ENCODE results near the gene RNF223. TPM values are rescaled to one million over a fixed set of nuclear protein-coding genes. Genes with fewer than 3 reads are reported as not detected.
A peak's percentile ranks its signal among the peaks of the same experiment; 100 is the strongest.
"Not testable (repeated sequence)": the region's sequence is repeated elsewhere in the genome, so short reads cannot be mapped to it uniquely, and the experiment has no call there.

Gene RNF223
- total RNA-seq, 1 donor from 2014 or later, result not detected

DNA sequence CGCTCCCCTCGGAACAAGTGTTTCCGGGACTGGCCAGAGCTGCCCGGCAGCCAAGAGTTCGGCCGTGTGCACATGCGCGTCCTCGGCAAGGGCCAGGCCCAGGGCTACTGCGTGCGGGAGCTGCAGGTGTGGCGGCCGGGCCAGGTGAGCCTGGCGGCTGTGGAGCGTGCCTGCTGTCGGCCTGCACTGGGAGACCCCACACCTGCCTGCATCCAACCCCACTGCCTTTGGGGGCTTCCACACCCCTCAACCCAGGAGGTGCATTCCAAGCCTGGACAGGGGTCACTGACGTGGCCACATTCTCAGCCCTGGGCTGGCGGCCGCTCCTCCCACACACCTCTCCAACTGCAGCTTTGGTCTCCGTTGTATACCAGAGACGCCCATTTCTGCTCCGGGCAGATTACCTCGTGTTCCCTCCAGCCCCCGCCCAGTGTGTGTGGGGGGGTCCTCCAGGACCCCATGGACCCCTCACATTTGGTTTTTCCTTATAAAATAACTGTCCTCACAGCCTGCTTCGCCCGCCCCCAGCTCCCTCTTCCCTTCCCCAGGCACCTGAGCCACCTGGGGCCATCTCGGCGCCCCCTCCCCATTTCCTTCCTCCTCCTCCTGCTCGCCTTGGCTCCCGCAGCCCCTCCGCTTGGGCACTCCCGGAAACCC, 6.1 kb downstream of the RNF223 start:
- H3K27me3 ChIP-seq, result peaks cover 8% of the 10 kb centered on the region
- intact Hi-C loops (cut with DNase I), result no loop called here
- peaks cover 9 to 12% of the 10 kb centered on the region in 2 donors for H3K4me1 ChIP-seq
- peak overlapping the region; percentile 68 to 71 for H3K4me3 ChIP-seq
- no peaks in the 10 kb centered on the region for H3K9me3 ChIP-seq
- no peak overlapping the region for H3K27ac ChIP-seq
- no peak for DNase-seq (ENCODE audit: low spot score in 2 of 2)
- H3K36me3 ChIP-seq, result no peaks in the 10 kb centered on the region
- no peak for TF ChIP-seq CTCF (IDR thresholded peaks at IDR 0.05)

DNA sequence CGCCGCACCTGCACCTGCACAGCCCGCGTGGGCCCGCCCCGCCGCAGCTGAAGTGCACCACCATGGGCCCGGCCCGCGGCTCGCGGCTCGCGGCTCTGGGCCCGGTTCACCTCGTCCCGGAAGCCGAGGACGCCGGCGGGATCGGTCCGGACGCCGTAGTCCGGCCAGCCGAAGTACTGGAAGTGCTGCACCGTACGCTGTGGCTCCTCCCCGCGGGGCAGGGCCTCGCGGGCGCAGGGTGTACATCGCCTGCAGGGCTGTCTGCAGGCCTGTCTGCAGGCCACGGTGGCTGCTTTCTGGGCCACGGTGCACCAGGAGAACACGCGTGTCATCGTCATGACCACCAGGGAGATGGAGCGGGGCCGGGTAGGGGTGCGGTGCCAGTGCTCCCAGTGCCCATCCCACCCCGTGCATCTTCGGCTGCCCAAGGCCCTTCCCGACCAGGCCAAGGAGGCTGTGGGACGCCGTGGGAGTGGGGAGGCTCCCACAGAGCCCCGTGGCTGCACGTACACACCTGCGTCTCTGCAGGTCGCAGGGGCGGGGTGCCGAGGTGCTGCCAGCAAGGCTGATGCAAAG, 6.7 kb downstream of the RNF223 start:
- Histone ChIP-seq H3K27me3 (peaks cover 8% of the 10 kb centered on the region), H3K27ac (no peak overlapping the region), H3K36me3 (no peaks in the 10 kb centered on the region), H3K4me3 (no peak overlapping the region), H3K4me1 (peaks cover 9 to 12% of the 10 kb centered on the region in 2 donors), H3K9me3 (no peaks in the 10 kb centered on the region)
- intact Hi-C loops (cut with DNase I), result no loop called here
- DNase-seq (ENCODE audit: low spot score in 2 of 2), result no peak
- no peak for TF ChIP-seq CTCF (IDR thresholded peaks at IDR 0.05)

GRCh38 chr1:1066403-1067283, 7.5 kb downstream of the RNF223 start:
- DNase-seq (ENCODE audit: low spot score in 2 of 2), result no peak
- no peak for TF ChIP-seq CTCF (IDR thresholded peaks at IDR 0.05)
- Histone ChIP-seq H3K27ac (no peak overlapping the region), H3K4me3 (no peak overlapping the region), H3K4me1 (peaks cover 9 to 12% of the 10 kb centered on the region in 2 donors), H3K9me3 (no peaks in the 10 kb centered on the region), H3K36me3 (no peaks in the 10 kb centered on the region), H3K27me3 (peaks cover 8% of the 10 kb centered on the region)
- intact Hi-C loops (cut with DNase I), result no loop called here

DNA sequence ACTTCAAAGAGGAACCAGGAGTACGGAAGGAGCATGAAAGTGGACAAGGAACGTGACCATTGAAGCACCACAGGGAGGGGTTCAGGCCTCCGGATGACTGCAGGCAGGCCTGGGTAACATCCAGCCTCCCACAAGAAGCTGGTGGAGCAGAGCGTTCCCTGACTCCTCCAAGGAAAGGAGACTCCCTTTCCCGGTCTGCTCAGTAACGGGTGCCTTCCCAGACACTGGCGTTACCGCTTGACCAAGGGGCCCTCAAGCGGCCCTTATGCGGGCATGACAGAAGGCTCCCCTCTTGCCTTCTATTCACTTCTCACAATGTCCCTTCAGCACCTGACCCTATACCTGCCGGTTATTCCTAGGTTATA, 8.2 kb downstream of the RNF223 start:
- H3K9me3 ChIP-seq; H3K27me3 ChIP-seq; H3K27ac ChIP-seq; H3K4me3 ChIP-seq; intact Hi-C loops (cut with DNase I); H3K36me3 ChIP-seq; DNase-seq (ENCODE audit: low spot score in 2 of 2): not testable (repeated sequence)
- peaks cover 9 to 12% of the 10 kb centered on the region in 2 donors for H3K4me1 ChIP-seq

GRCh38 chr1:1065265-1065939, 8.7 kb downstream of the RNF223 start:
- no peaks in the 10 kb centered on the region for H3K36me3 ChIP-seq
- no peak for DNase-seq (ENCODE audit: low spot score in 2 of 2)
- no peak overlapping the region for H3K27ac ChIP-seq
- H3K27me3 ChIP-seq, result peaks cover 11% of the 10 kb centered on the region
- H3K9me3 ChIP-seq, result no peaks in the 10 kb centered on the region
- peaks cover 9 to 12% of the 10 kb centered on the region in 2 donors for H3K4me1 ChIP-seq
- intact Hi-C loops (cut with DNase I), result no loop called here
- no peak for TF ChIP-seq CTCF (IDR thresholded peaks at IDR 0.05)
- no peak overlapping the region for H3K4me3 ChIP-seq
